ENCODE data around the gene CELF4.
"Not testable (repeated sequence)": the region's sequence is repeated elsewhere in the genome, so short reads cannot be mapped to it uniquely, and the experiment has no call there.

The CELF4 gene

DNA sequence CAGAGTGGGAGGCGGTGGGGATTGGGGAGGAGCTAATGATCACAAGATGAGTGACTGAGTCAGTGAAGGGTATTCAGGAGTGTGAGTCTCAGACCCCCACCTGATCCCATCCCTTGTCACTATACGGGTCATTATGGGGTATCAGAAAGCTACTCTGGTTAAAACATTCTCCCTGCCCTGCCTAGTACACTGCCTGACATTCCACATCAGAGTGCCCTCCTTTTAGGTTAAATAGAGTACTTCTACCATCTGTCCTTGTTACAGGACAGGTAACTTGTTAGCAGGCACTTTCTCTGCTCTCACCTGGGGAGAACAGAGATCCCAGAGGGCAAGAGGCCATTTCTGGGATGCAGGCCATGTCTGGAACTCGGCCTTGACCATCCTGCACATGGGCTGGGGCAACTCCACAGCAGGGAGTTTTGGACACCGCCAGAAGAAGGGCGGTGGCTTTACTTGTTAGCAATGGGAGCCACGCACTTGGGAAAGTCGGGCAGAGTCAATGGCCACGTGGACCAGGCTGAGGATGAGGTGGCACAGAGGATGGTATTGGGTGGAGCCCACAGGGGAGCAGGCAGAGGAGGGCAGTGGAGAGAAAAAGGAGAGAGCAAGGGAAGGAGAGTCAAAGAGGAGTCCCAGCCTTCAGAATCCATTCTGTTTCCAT is 98.5 kb downstream of the CELF4 start:
- Histone ChIP-seq H3K27me3 (ENCODE audit: control insufficient read depth in 5 of 5, insufficient read depth in 4 of 5, low read length in 5 of 5) (peaks cover 5 to 13% (median 8%) of the 10 kb centered on the region in 5 donors), H3K9me3 (ENCODE audit: control insufficient read depth in 5 of 5, low read length in 5 of 5) (peaks cover 0 to 3% (median 0%) of the 10 kb centered on the region in 5 donors), H3K36me3 (ENCODE audit: control insufficient read depth in 5 of 5, insufficient read depth in 5 of 5, low read length in 5 of 5) (no peaks in the 10 kb centered on the region), H3K4me3 (ENCODE audit: low read depth in 1 of 5, low read length in 5 of 5) (no peak overlapping the region), H3K27ac (ENCODE audit: low read depth, low read length) (no peak overlapping the region), H3K9ac (ENCODE audit: low read length in 5 of 5) (no peak overlapping the region), H3K4me1 (ENCODE audit: control insufficient read depth in 5 of 5, insufficient read depth in 5 of 5, low read length in 5 of 5) (no peaks in the 10 kb centered on the region)

- H3K4me1 ChIP-seq (ENCODE audit: control insufficient read depth in 5 of 5, insufficient read depth in 5 of 5, low read length in 5 of 5): no peaks in the 10 kb centered on the region
These were observed 99.6 kb downstream of the CELF4 start for GRCh38 chr18:37465958-37466357.

DNA sequence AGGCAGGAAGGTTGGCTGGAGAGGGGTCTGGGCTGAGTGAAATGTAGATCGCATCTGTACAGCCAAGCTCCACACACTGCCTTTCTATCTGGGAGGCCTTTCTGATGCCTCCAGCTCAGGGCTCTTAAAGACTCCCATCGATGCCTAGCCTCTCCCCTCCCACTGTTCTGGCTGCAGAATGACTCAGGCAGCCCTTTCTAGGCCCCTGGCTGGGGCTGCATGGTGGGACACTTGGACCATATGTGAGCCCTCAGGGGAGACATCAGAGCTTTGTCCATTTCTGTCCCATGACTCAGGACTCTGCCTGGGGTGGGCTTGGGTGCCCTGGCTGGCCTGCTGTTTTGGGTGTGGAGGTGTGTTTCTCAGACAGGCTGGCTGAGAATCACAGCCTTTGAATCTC is 101.3 kb downstream of the CELF4 start:
- Histone ChIP-seq H3K9me3 (ENCODE audit: control insufficient read depth in 5 of 5, low read length in 5 of 5) (peaks cover 0 to 3% (median 0%) of the 10 kb centered on the region in 5 donors), H3K9ac (ENCODE audit: low read length in 5 of 5) (no peak overlapping the region), H3K4me1 (ENCODE audit: control insufficient read depth in 5 of 5, insufficient read depth in 5 of 5, low read length in 5 of 5) (no peaks in the 10 kb centered on the region), H3K36me3 (ENCODE audit: control insufficient read depth in 5 of 5, insufficient read depth in 5 of 5, low read length in 5 of 5) (no peaks in the 10 kb centered on the region), H3K4me3 (ENCODE audit: low read depth in 1 of 5, low read length in 5 of 5) (no peak overlapping the region), H3K27me3 (ENCODE audit: control insufficient read depth in 5 of 5, insufficient read depth in 4 of 5, low read length in 5 of 5) (peaks cover 0 to 11% (median 5%) of the 10 kb centered on the region in 5 donors), H3K27ac (ENCODE audit: low read depth, low read length) (no peak overlapping the region)

More at GRCh38 chr18:37465958-37466357, 99.6 kb downstream of the CELF4 start:
- Histone ChIP-seq H3K9ac (ENCODE audit: low read length in 5 of 5) (no peak overlapping the region), H3K27me3 (ENCODE audit: control insufficient read depth in 5 of 5, insufficient read depth in 4 of 5, low read length in 5 of 5) (peaks cover 2 to 11% (median 8%) of the 10 kb centered on the region in 5 donors), H3K36me3 (ENCODE audit: control insufficient read depth in 5 of 5, insufficient read depth in 5 of 5, low read length in 5 of 5) (no peaks in the 10 kb centered on the region), H3K27ac (ENCODE audit: low read depth, low read length) (no peak overlapping the region), H3K4me3 (ENCODE audit: low read depth in 1 of 5, low read length in 5 of 5) (no peak overlapping the region), H3K9me3 (ENCODE audit: control insufficient read depth in 5 of 5, low read length in 5 of 5) (peaks cover 0 to 3% (median 0%) of the 10 kb centered on the region in 5 donors)

GRCh38 chr18:37461329-37461728 is 104.3 kb downstream of the CELF4 start:
- not testable (repeated sequence) for H3K27me3 ChIP-seq (ENCODE audit: control insufficient read depth in 5 of 5, insufficient read depth in 4 of 5, low read length in 5 of 5); H3K36me3 ChIP-seq (ENCODE audit: control insufficient read depth in 5 of 5, insufficient read depth in 5 of 5, low read length in 5 of 5); H3K27ac ChIP-seq (ENCODE audit: low read depth, low read length); H3K4me3 ChIP-seq (ENCODE audit: low read depth in 1 of 5, low read length in 5 of 5); H3K9me3 ChIP-seq (ENCODE audit: control insufficient read depth in 5 of 5, low read length in 5 of 5); H3K4me1 ChIP-seq (ENCODE audit: control insufficient read depth in 5 of 5, insufficient read depth in 5 of 5, low read length in 5 of 5); H3K9ac ChIP-seq (ENCODE audit: low read length in 5 of 5)

DNA sequence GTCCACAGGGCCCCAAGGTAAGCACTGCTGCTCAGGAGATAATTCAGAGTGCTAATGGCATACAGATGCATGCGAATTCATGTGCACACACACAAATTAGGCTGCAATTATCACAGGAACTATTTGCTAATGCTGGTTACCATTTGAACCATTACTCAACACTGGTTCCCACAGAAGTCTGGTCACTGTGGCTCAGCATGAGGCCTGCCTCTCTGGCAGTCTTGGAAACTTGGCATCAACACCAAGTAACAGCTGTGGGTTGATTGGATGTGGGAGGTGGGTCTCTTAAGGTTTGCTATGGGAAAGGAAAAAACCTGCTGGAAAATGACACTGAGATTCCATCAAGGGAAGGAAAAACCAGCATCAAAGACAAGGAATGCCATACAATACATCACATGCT is 105.0 kb downstream of the CELF4 start:
- Histone ChIP-seq H3K4me3 (ENCODE audit: low read depth in 1 of 5, low read length in 5 of 5) (no peak overlapping the region), H3K27ac (ENCODE audit: low read depth, low read length) (no peak overlapping the region), H3K36me3 (ENCODE audit: control insufficient read depth in 5 of 5, insufficient read depth in 5 of 5, low read length in 5 of 5) (no peaks in the 10 kb centered on the region), H3K9ac (ENCODE audit: low read length in 5 of 5) (no peak overlapping the region), H3K4me1 (ENCODE audit: control insufficient read depth in 5 of 5, insufficient read depth in 5 of 5, low read length in 5 of 5) (peaks cover 0 to 2% (median 0%) of the 10 kb centered on the region in 5 donors), H3K9me3 (ENCODE audit: control insufficient read depth in 5 of 5, low read length in 5 of 5) (no peaks in the 10 kb centered on the region), H3K27me3 (ENCODE audit: control insufficient read depth in 5 of 5, insufficient read depth in 4 of 5, low read length in 5 of 5) (peaks cover under 1 to 7% (median 2%) of the 10 kb centered on the region in 5 donors)

GRCh38 chr18:37458697-37459096 is 106.9 kb downstream of the CELF4 start:
- peaks cover 0 to 2% (median 0%) of the 10 kb centered on the region in 5 donors for H3K4me1 ChIP-seq (ENCODE audit: control insufficient read depth in 5 of 5, insufficient read depth in 5 of 5, low read length in 5 of 5)
- no peaks in the 10 kb centered on the region for H3K36me3 ChIP-seq (ENCODE audit: control insufficient read depth in 5 of 5, insufficient read depth in 5 of 5, low read length in 5 of 5)
- no peak overlapping the region for H3K4me3 ChIP-seq (ENCODE audit: low read depth in 1 of 5, low read length in 5 of 5)
- no peak overlapping the region for H3K27ac ChIP-seq (ENCODE audit: low read depth, low read length)
- H3K9me3 ChIP-seq (ENCODE audit: control insufficient read depth in 5 of 5, low read length in 5 of 5): no peaks in the 10 kb centered on the region
- peaks cover 0 to 3% (median 2%) of the 10 kb centered on the region in 5 donors for H3K27me3 ChIP-seq (ENCODE audit: control insufficient read depth in 5 of 5, insufficient read depth in 4 of 5, low read length in 5 of 5)
- H3K9ac ChIP-seq (ENCODE audit: low read length in 5 of 5): no peak overlapping the region

GRCh38 chr18:37457753-37458152 is 107.8 kb downstream of the CELF4 start:
- H3K27ac ChIP-seq (ENCODE audit: low read depth, low read length): no peak overlapping the region
- peaks cover 0 to 2% (median 0%) of the 10 kb centered on the region in 5 donors for H3K4me1 ChIP-seq (ENCODE audit: control insufficient read depth in 5 of 5, insufficient read depth in 5 of 5, low read length in 5 of 5)
- no peaks in the 10 kb centered on the region for H3K9me3 ChIP-seq (ENCODE audit: control insufficient read depth in 5 of 5, low read length in 5 of 5)
- no peak overlapping the region for H3K9ac ChIP-seq (ENCODE audit: low read length in 5 of 5)
- no peak overlapping the region for H3K4me3 ChIP-seq (ENCODE audit: low read depth in 1 of 5, low read length in 5 of 5)
- H3K36me3 ChIP-seq (ENCODE audit: control insufficient read depth in 5 of 5, insufficient read depth in 5 of 5, low read length in 5 of 5): no peaks in the 10 kb centered on the region
- H3K27me3 ChIP-seq (ENCODE audit: control insufficient read depth in 5 of 5, insufficient read depth in 4 of 5, low read length in 5 of 5): peaks cover 0 to 3% (median 2%) of the 10 kb centered on the region in 5 donors

DNA sequence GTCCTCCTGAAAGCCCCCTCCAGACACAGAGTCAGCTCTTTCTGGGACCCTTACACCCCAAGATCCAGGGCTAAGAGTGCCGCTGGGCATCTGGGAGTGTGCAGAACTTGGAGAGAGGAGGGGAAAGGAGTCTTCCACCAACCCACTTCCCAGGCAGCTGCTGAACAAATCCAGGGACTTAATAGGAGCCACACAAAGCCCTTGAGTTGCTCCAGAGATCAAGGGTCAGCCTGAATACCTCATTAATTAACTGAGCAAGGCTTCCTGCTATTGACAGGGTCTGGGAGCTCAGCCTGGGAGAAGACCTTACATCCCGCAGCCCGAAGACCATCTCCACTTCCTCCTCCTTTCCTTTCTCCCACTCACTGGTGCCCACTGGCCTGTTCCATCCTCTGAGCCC is 108.3 kb downstream of the CELF4 start:
- Histone ChIP-seq H3K4me3 (ENCODE audit: low read depth in 1 of 5, low read length in 5 of 5) (no peak overlapping the region), H3K9ac (ENCODE audit: low read length in 5 of 5) (no peak overlapping the region), H3K36me3 (ENCODE audit: control insufficient read depth in 5 of 5, insufficient read depth in 5 of 5, low read length in 5 of 5) (no peaks in the 10 kb centered on the region), H3K27me3 (ENCODE audit: control insufficient read depth in 5 of 5, insufficient read depth in 4 of 5, low read length in 5 of 5) (peaks cover 0 to 4% (median 2%) of the 10 kb centered on the region in 5 donors), H3K9me3 (ENCODE audit: control insufficient read depth in 5 of 5, low read length in 5 of 5) (no peaks in the 10 kb centered on the region), H3K4me1 (ENCODE audit: control insufficient read depth in 5 of 5, insufficient read depth in 5 of 5, low read length in 5 of 5) (peaks cover 0 to 2% (median 0%) of the 10 kb centered on the region in 5 donors), H3K27ac (ENCODE audit: low read depth, low read length) (no peak overlapping the region)

DNA sequence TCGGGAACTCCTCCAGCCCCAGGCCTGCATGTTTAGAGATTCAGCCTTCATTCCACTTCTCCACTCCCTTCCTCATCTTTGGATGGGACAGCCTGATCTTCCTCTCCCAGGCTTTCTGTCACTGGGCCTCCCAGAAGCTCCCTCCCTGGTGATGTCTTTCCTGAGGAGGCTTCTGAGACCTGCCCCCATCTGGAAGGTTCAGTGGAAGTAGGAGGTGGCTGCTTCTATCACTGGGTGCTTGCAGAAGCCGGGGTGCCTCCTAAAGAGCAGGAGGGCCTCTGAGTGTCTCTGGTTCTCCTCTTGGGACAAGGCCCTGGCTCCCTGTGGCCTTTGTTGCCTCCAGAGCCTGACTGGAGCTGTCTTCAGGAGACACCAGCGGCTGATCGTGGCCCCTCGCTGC is 108.7 kb downstream of the CELF4 start:
- peaks cover 0 to 6% (median 2%) of the 10 kb centered on the region in 5 donors for H3K27me3 ChIP-seq (ENCODE audit: control insufficient read depth in 5 of 5, insufficient read depth in 4 of 5, low read length in 5 of 5)
- H3K4me1 ChIP-seq (ENCODE audit: control insufficient read depth in 5 of 5, insufficient read depth in 5 of 5, low read length in 5 of 5): peaks cover 0 to 2% (median 0%) of the 10 kb centered on the region in 5 donors
- H3K9me3 ChIP-seq (ENCODE audit: control insufficient read depth in 5 of 5, low read length in 5 of 5): no peaks in the 10 kb centered on the region
- no peak overlapping the region for H3K27ac ChIP-seq (ENCODE audit: low read depth, low read length)
- no peaks in the 10 kb centered on the region for H3K36me3 ChIP-seq (ENCODE audit: control insufficient read depth in 5 of 5, insufficient read depth in 5 of 5, low read length in 5 of 5)
- no peak overlapping the region for H3K9ac ChIP-seq (ENCODE audit: low read length in 5 of 5)
- no peak overlapping the region for H3K4me3 ChIP-seq (ENCODE audit: low read depth in 1 of 5, low read length in 5 of 5)

- Histone ChIP-seq H3K9ac (ENCODE audit: low read length in 5 of 5) (no peak overlapping the region), H3K4me3 (ENCODE audit: low read depth in 1 of 5, low read length in 5 of 5) (no peak overlapping the region), H3K27ac (ENCODE audit: low read depth, low read length) (no peak overlapping the region), H3K36me3 (ENCODE audit: control insufficient read depth in 5 of 5, insufficient read depth in 5 of 5, low read length in 5 of 5) (no peaks in the 10 kb centered on the region), H3K4me1 (ENCODE audit: control insufficient read depth in 5 of 5, insufficient read depth in 5 of 5, low read length in 5 of 5) (peaks cover 0 to 2% (median 0%) of the 10 kb centered on the region in 5 donors), H3K27me3 (ENCODE audit: control insufficient read depth in 5 of 5, insufficient read depth in 4 of 5, low read length in 5 of 5) (peaks cover 0 to 5% (median 2%) of the 10 kb centered on the region in 5 donors), H3K9me3 (ENCODE audit: control insufficient read depth in 5 of 5, low read length in 5 of 5) (no peaks in the 10 kb centered on the region)
These were observed 109.2 kb downstream of the CELF4 start for GRCh38 chr18:37456395-37456794.

Data from subcutaneous abdominal adipose tissue (tissue), 5 donors.